AG10803 (cell line): ENCODE data around the gene GRID2.

Experiments used
- DNase-seq: peaks from one replicate; pipeline ENCODE4 v3.0.0; 2010; ENCODE audit warnings: low read depth
- H3K4me3 ChIP-seq: 2 replicates; pipeline ENCODE4 v1.5.1; 2011; ENCODE audit warnings: mild to moderate bottlenecking, low read length, control low read depth
- TF ChIP-seq, protein P1 (sequence below): conservative IDR thresholded peaks from 2 replicates; pipeline ENCODE4 v1.5.1; 2011; ENCODE audit warnings: mild to moderate bottlenecking, low read length, control low read depth, inconsistent platforms

Gene GRID2

DNA sequence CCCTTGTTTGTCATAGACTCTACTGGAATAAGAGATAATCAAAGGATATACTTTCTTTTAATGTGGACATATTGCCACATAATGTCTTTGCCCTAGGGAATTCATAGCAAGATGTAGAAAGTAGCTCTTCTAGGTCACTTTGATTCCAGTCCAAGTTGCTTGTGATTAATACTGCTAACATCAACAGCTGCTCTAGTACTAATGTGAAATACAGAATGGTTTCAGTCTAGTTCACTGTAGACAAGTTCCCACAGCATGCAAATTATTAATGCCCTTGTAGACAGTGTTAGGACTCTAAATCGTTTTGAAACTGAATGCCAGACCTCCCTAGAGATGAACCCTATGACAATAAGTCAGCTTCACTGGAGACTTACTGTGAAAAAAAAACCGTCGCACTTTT is 1030.2 kb downstream of the GRID2 start:
- no peak for DNase-seq
- TF ChIP-seq, protein P1, sequence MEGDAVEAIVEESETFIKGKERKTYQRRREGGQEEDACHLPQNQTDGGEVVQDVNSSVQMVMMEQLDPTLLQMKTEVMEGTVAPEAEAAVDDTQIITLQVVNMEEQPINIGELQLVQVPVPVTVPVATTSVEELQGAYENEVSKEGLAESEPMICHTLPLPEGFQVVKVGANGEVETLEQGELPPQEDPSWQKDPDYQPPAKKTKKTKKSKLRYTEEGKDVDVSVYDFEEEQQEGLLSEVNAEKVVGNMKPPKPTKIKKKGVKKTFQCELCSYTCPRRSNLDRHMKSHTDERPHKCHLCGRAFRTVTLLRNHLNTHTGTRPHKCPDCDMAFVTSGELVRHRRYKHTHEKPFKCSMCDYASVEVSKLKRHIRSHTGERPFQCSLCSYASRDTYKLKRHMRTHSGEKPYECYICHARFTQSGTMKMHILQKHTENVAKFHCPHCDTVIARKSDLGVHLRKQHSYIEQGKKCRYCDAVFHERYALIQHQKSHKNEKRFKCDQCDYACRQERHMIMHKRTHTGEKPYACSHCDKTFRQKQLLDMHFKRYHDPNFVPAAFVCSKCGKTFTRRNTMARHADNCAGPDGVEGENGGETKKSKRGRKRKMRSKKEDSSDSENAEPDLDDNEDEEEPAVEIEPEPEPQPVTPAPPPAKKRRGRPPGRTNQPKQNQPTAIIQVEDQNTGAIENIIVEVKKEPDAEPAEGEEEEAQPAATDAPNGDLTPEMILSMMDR, result no peak
- H3K4me3 ChIP-seq, result no peak overlapping the region

DNA sequence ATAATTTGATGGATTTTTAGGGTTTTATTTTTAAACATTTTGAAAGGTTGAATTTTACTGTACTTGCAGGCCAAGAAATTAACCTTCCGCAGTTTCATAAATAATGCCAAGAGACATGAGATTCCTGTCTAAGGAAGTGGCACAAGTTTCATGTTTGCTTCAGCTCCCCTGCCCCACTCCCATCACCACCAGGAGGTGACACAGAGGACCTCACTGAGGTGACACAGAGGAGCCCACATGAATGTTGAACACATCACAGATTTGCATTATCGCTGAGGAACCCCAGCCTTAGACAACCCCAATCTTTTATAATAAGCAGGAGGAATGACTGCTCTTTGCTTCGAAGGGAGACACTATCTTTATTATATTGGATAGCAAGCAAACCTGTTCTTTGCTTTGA is 1033.4 kb downstream of the GRID2 start:
- TF ChIP-seq, protein P1, result no peak
- no peak overlapping the region for H3K4me3 ChIP-seq
- DNase-seq, result no peak

GRCh38 chr4:93342738-93343137 is 1039.0 kb downstream of the GRID2 start:
- no peak overlapping the region for H3K4me3 ChIP-seq
- TF ChIP-seq, protein P1, result no peak

GRCh38 chr4:93346840-93347239 is 1043.1 kb downstream of the GRID2 start:
- DNase-seq, result no peak
- TF ChIP-seq, protein P1, result no peak

More at GRCh38 chr4:93342738-93343137, 1039.0 kb downstream of the GRID2 start:
- DNase-seq, result no peak

DNA sequence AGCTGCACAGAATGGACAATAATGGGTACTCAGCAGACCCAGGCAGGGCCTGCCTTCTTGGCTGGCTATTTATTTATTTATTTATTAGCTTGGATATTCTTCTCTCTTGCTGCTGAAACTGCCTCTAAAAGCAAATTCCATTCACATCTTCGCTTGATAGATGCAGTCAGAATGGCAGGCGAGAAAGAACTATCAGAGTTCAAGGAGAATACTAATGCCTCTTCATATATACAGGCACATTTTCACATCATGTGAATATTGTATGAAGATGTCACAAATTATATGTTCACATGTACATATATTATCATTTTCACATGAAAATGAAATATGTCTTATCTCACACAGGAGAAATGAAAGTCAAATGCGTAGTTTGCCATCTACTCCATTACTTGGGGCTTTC is 1045.1 kb downstream of the GRID2 start:
- DNase-seq, result no peak
- H3K4me3 ChIP-seq, result no peak overlapping the region
- TF ChIP-seq, protein P1, result no peak

More at GRCh38 chr4:93346840-93347239, 1043.1 kb downstream of the GRID2 start:
- H3K4me3 ChIP-seq, result no peak overlapping the region

DNA sequence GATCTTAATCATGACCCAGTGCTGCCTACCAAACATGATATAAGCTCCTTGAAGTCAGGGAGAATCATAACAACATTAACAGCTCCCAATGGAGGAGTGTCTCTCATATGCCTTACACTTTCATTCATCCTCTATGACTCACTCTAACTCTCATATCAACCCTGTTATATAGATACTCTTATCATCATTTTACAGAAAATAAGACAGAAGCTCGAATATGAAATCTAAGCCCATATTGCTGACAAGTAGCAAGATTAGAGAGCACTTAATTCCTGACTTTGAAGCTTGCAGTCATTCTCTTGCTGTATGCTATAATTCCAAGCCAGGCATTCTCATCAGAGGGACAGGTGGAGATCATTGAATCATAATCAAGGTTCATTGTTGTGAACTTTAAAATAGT is 1048.1 kb downstream of the GRID2 start:
- no peak overlapping the region for H3K4me3 ChIP-seq
- TF ChIP-seq, protein P1, result no peak
- no peak for DNase-seq

DNA sequence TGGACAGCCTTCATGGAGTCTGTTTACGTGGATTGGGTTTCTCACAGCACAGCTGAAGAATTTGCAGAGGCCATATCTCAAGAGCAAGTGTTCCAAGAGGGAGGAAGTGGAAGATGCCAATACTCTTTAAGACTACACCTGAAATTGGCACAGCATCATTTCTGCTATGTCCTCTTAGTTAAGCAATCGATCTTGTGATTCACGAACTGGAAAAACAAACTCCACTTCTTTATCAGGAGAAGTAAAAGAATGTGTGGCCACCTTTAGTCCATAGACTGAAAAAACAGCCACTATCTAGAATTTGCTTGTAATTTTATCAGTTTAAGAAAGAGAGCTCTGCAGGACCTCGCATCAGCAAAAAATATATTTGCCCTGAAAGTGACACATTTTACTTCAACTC is 1051.6 kb downstream of the GRID2 start:
- no peak for DNase-seq
- TF ChIP-seq, protein P1, result no peak
- H3K4me3 ChIP-seq, result no peak overlapping the region
